Heart right ventricle (tissue), 16 donors: ENCODE measurements around the gene M1AP. TPM values are rescaled to one million over a fixed set of nuclear protein-coding genes. Genes with fewer than 3 reads are reported as not detected.
A peak's percentile ranks its signal among the peaks of the same experiment; 100 is the strongest.

Experiments
- ATAC-seq, 8 donors: fragments of 200-7000 bp; cut with Tn5 transposase; one replicate each; pipeline ENCODE4 v1.9.1; 2020; ENCODE audit warnings: mild to moderate bottlenecking in 8 of 8, moderate library complexity in 8 of 8, moderate number of reproducible peaks in 1 of 8
- DNase-seq, 2 donors: peaks; one replicate each; pipeline ENCODE4 v3.0.0-alpha.2; 2020
- H3K27ac ChIP-seq, 10 donors: fragments of 200-600 bp; sonication (generic) in 2 of 10; one replicate each; pipeline versions ENCODE4 v1.5.0 to v1.8.0; 2020 to 2022; ENCODE audit warnings: mild to moderate bottlenecking in 3 of 10
- H3K27me3 ChIP-seq, 7 donors: fragments of 200-600 bp; one replicate each; pipeline ENCODE4 v1.8.0; 2021 to 2022; ENCODE audit warnings: mild to moderate bottlenecking in 2 of 7
- H3K36me3 ChIP-seq, 9 donors: fragments of 200-600 bp; sonication (generic) in 1 of 9; one replicate each; pipeline versions ENCODE4 v1.5.0 to v1.8.0; 2020 to 2022; ENCODE audit warnings: mild to moderate bottlenecking in 2 of 9
- H3K4me1 ChIP-seq, 9 donors: fragments of 200-600 bp; sonication (generic) in 1 of 9; one replicate each; pipeline versions ENCODE4 v1.5.0 to v1.8.0; 2020 to 2022; ENCODE audit warnings: mild to moderate bottlenecking in 4 of 9
- H3K4me3 ChIP-seq, 10 donors: fragments of 200-600 bp; sonication (generic) in 2 of 10; one replicate each; pipeline versions ENCODE4 v1.5.0 to v1.8.0; 2020 to 2022; ENCODE audit warnings: mild to moderate bottlenecking in 7 of 10, moderate library complexity in 2 of 10
- H3K9me3 ChIP-seq, 11 donors: fragments of 200-600 bp in 10 of 11; sonication (generic) in 2 of 11; one replicate each; pipeline versions ENCODE4 v1.5.0 to v1.8.0; 2013 to 2022; ENCODE audit warnings: mild to moderate bottlenecking in 2 of 11, control low read depth in 1 of 11, moderate library complexity in 1 of 11
- CTCF ChIP-seq, 9 donors: fragments of 200-600 bp; sonication (generic) in 2 of 9; IDR thresholded peaks; one replicate each; pipeline versions ENCODE4 v1.5.0 to v1.8.0; 2021 to 2022; ENCODE audit warnings: antibody characterized with exemption in 9 of 9, mild to moderate bottlenecking in 5 of 9, moderate library complexity in 1 of 9
- WGBS, 2 donors: extraction: QIAGEN DNeasy Blood & Tissue Kit; methylation state at CpG; one replicate each; pipeline ENCODE4 v1.1.7; 2013; ENCODE audit warnings: inconsistent platforms in 1 of 2; 5-methylcytosine and 5-hydroxymethylcytosine counted together
- intact Hi-C, 10 donors: fragments of 100-400 bp; cut with DNase I; formaldehyde crosslinking; loops; one replicate each; pipeline versions ENCODE4 v1.11.1 to v1.14.2; 2022
- polyA plus RNA-seq, 2 donors: library from polyadenylated mRNA; stranded (reverse); fragments of 200-250 nt; gene quantifications; one replicate each; pipeline ENCODE4 v1.2.3, GENCODE V29; 2013
- total RNA-seq, 10 donors: library from RNA; stranded (reverse); fragmentation: NEBNext Ultra II Directional in 3 of 10; extraction: Animal tissue kit (Norgen Biotek cat#: 25700) in 3 of 10; gene quantifications; one replicate each; pipeline versions ENCODE4 v1.2.1 to v1.2.4, GENCODE V29; 2021 to 2023
- donor health status: Arrhythmogenic right ventricular cardiomyopathy.
- donor health status: ischemic (EF 13 %, LVEDD 7.1; RV severe dilation, severe dysfunction).
- donor health status: healthy with polysubstance abuse.
- donor health status: DM: no; HTN: yes; CAD: no.
- donor health status: DM: no; HTN: no; CAD: no.
- donor health status: ischemic (EF 25% LVEDD 6.9; RV normal size, moderate dysfunction).
- donor health status: ischemic (EF 25% LVEDD 5.7; RV mildly dilated, moderate dysfunction).
- donor health status: healthy.
- donor health status: DM: yes; HTN: yes; CAD: no.
- donor health status: Ischemic cardiomyopathy.
- donor health status: ischemic (EF 35%, LVEDD 5.7; RV mildly dilated, moderate dysfunction).
- donor health status: nonischemic (EF 11% LVEDD 7.7; RV severe dilation, severe dysfunction).
- donor health status: DM: yes; HTN: yes; CAD: no.
- donor health status: PGD.
- donor health status: ischemic (EF 29% LVEDD 5.4; RV normal size, mild dysfunction).
- donor health status: nonischemic (EF 23%, LVEDD 6.1; RV moderate dilation, normal function).

Gene M1AP
- total and polyA plus RNA-seq, 12 donors: 0.03 to 0.44 (median 0.18) TPM; not detected in 7

GRCh38 chr2:74513605-74514367 lies 134.3 kb downstream of the M1AP start:
- WGBS, 2 donors: 2 to 6% methylated on average over 51 to 52 of the region's 52 CpGs
- Histone ChIP-seq H3K4me3 (peak overlapping the region in 2 of 10 donors; percentile 14 to 24), H3K27ac (no peak overlapping the region), H3K36me3 (no peaks in the 10 kb centered on the region), H3K4me1 (peaks cover 8 to 34% (median 29%) of the 10 kb centered on the region in 9 donors), H3K9me3 (no peaks in the 10 kb centered on the region), H3K27me3 (peaks cover 46 to 100% (median 93%) of the 10 kb centered on the region in 7 donors)
- ATAC-seq (no peak), DNase-seq (no peak)
- intact Hi-C loops: no loop called here
- TF ChIP-seq CTCF (IDR thresholded peaks at IDR 0.05): no peak

GRCh38 chr2:74512744-74513604 lies 135.2 kb downstream of the M1AP start:
- H3K36me3 ChIP-seq: no peaks in the 10 kb centered on the region
- no peak for TF ChIP-seq CTCF (IDR thresholded peaks at IDR 0.05)
- no peak for DNase-seq
- intact Hi-C loops: no loop called here
- no peak overlapping the region for H3K4me3 ChIP-seq
- ATAC-seq: no peak
- 5 to 7% methylated on average over 32 to 36 of the region's 36 CpGs for WGBS, 2 donors
- no peaks in the 10 kb centered on the region for H3K9me3 ChIP-seq
- no peak overlapping the region for H3K27ac ChIP-seq
- H3K27me3 ChIP-seq: peaks cover 45 to 96% (median 85%) of the 10 kb centered on the region in 7 donors
- H3K4me1 ChIP-seq: peaks cover 8 to 39% (median 33%) of the 10 kb centered on the region in 9 donors

GRCh38 chr2:74511104-74511989 lies 136.8 kb downstream of the M1AP start:
- no peak overlapping the region for H3K4me3 ChIP-seq
- H3K4me1 ChIP-seq: peaks cover 9 to 44% (median 36%) of the 10 kb centered on the region in 9 donors
- WGBS, 2 donors: 35 to 38% methylated on average over 11 of the region's 11 CpGs
- ATAC-seq (no peak), DNase-seq (no peak)
- H3K36me3 ChIP-seq: peaks cover 0 to under 1% (median 0%) of the 10 kb centered on the region in 9 donors
- H3K9me3 ChIP-seq: no peaks in the 10 kb centered on the region
- H3K27me3 ChIP-seq: peaks cover 38 to 80% (median 68%) of the 10 kb centered on the region in 7 donors
- intact Hi-C loops: no loop called here
- H3K27ac ChIP-seq: no peak overlapping the region
- TF ChIP-seq CTCF (IDR thresholded peaks at IDR 0.05): no peak
